ENCODE data around the gene PYGO2.

PYGO2 gene

GRCh38 chr1:154962156-154962749 is 671 bp upstream of the PYGO2 start:
- no peak for DNase-seq (ENCODE audit: low read depth in 1 of 2, low spot score in 1 of 2)

GRCh38 chr1:154960446-154961136 is 991 bp downstream of the PYGO2 start:
- DNase-seq (ENCODE audit: low read depth in 1 of 2, low spot score in 1 of 2): no peak

GRCh38 chr1:154959426-154959780 is 2.2 kb downstream of the PYGO2 start:
- DNase-seq (ENCODE audit: low read depth in 1 of 2, low spot score in 1 of 2): no peak

GRCh38 chr1:154958681-154959425 is 2.7 kb downstream of the PYGO2 start:
- no peak for DNase-seq (ENCODE audit: low read depth in 1 of 2, low spot score in 1 of 2)

GRCh38 chr1:154958036-154958435 is 3.5 kb downstream of the PYGO2 start:
- no peak for DNase-seq (ENCODE audit: low read depth in 1 of 2, low spot score in 1 of 2)

GRCh38 chr1:154957091-154957657 is 4.4 kb downstream of the PYGO2 start:
- no peak for DNase-seq (ENCODE audit: low read depth in 1 of 2, low spot score in 1 of 2)

GRCh38 chr1:154956544-154956941 is 5.0 kb downstream of the PYGO2 start:
- no peak for DNase-seq (ENCODE audit: low read depth in 1 of 2, low spot score in 1 of 2)

GRCh38 chr1:154955718-154956543 is 5.7 kb downstream of the PYGO2 start, which contains the start of gene PBXIP1:
Gene PBXIP1, minus strand, starts transcription at chr1:154956099. Its CDS starts 2,378 bp downstream, at chr1:154953721.
- DNase-seq (ENCODE audit: low read depth in 1 of 2, low spot score in 1 of 2): peak in 1 of 2 donors; percentile 64

- DNase-seq (ENCODE audit: low read depth in 1 of 2, low spot score in 1 of 2): peak; percentile 42 to 80
Observed at GRCh38 chr1:154955039-154955717, 6.4 kb downstream of the PYGO2 start.

GRCh38 chr1:154954541-154954940 is 7.0 kb downstream of the PYGO2 start:
- no peak for DNase-seq (ENCODE audit: low read depth in 1 of 2, low spot score in 1 of 2)

GRCh38 chr1:154953611-154954038 is 8.0 kb downstream of the PYGO2 start:
- no peak for DNase-seq (ENCODE audit: low read depth in 1 of 2, low spot score in 1 of 2)

GRCh38 chr1:154952664-154953063 is 8.9 kb downstream of the PYGO2 start:
- DNase-seq (ENCODE audit: low read depth in 1 of 2, low spot score in 1 of 2): no peak

- DNase-seq (ENCODE audit: low read depth in 1 of 2, low spot score in 1 of 2): peak in 1 of 2 donors; percentile 57
Observed at GRCh38 chr1:154951901-154952657, 9.5 kb downstream of the PYGO2 start.

- DNase-seq (ENCODE audit: low read depth in 1 of 2, low spot score in 1 of 2): no peak
Observed at GRCh38 chr1:154948079-154948478, 13.5 kb downstream of the PYGO2 start.

- DNase-seq (ENCODE audit: low read depth in 1 of 2, low spot score in 1 of 2): no peak
Observed at GRCh38 chr1:154945962-154946850, 15.4 kb downstream of the PYGO2 start.

GRCh38 chr1:154945160-154945961 is 16.2 kb downstream of the PYGO2 start:
- no peak for DNase-seq (ENCODE audit: low read depth in 1 of 2, low spot score in 1 of 2)

- DNase-seq (ENCODE audit: low read depth in 1 of 2, low spot score in 1 of 2): no peak
Observed at GRCh38 chr1:154944401-154945159, 17.0 kb downstream of the PYGO2 start.

Measured in stimulated activated CD4-positive, alpha-beta T cell treated with anti-CD3 and anti-CD28 coated beads, Interleukin-15, amount 100 ng/mL, for 1 hour (primary cell).